ENCODE results near the gene PPEF1. TPM values are rescaled to one million over a fixed set of nuclear protein-coding genes. Genes with fewer than 3 reads are reported as not detected.
"Not testable (repeated sequence)": the region's sequence is repeated elsewhere in the genome, so short reads cannot be mapped to it uniquely, and the experiment has no call there.

The PPEF1 gene
- total and polyA plus RNA-seq, 12 donors, result 0.29 to 3.6 (median 0.48) TPM; not detected in 4

DNA sequence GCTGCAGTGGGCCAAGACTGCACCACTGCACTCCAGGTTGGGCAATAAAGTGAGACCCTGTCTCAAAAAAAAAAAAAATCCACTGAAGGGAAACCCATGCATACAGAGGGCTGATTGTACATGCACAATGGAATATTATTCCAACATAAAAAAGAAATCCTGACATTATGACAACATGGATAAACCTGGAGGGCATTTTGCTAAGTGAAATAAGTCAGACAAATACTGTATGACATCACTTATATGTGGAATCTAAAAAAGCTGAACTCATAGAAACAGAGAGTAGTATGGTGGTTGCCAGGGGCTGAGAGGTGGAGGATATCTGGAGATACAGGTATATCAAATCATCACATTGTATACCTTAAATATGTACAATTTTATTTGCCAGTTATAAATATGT, 102.2 kb downstream of the PPEF1 start:
- intact Hi-C loops (cut with DNase I), result no loop called here
- Histone ChIP-seq H3K4me3 (no peak overlapping the region), H3K4me1 (replicated peaks in 1 of 2) (no peaks in the 10 kb centered on the region), H3K9me3 (replicated peaks in 1 of 3) (no peaks in the 10 kb centered on the region), H3K27ac (no peak overlapping the region), H3K36me3 (replicated peaks in 1 of 2) (no peaks in the 10 kb centered on the region), H3K27me3 (no peaks in the 10 kb centered on the region)
- DNase-seq, result no peak
- TF ChIP-seq CTCF (IDR thresholded peaks at IDR 0.05) (no peak), POLR2A (IDR thresholded peaks at IDR 0.05) (no peak)

- DNase-seq, result no peak
- intact Hi-C loops (cut with DNase I), result no loop called here
- Histone ChIP-seq H3K9me3 (replicated peaks in 1 of 3) (no peaks in the 10 kb centered on the region), H3K36me3 (replicated peaks in 1 of 2) (no peaks in the 10 kb centered on the region), H3K27me3 (no peaks in the 10 kb centered on the region), H3K27ac (no peak overlapping the region), H3K4me1 (replicated peaks in 1 of 2) (no peaks in the 10 kb centered on the region), H3K4me3 (no peak overlapping the region)
- TF ChIP-seq POLR2A (IDR thresholded peaks at IDR 0.05), result no peak
- no peak for TF ChIP-seq CTCF (IDR thresholded peaks at IDR 0.05)
- WGBS, 4 donors, result 42 to 84% (median 66%) methylated on average over 2 of the region's 2 CpGs
These were observed 103.0 kb downstream of the PPEF1 start for GRCh38 chrX:18810416-18810815.

DNA sequence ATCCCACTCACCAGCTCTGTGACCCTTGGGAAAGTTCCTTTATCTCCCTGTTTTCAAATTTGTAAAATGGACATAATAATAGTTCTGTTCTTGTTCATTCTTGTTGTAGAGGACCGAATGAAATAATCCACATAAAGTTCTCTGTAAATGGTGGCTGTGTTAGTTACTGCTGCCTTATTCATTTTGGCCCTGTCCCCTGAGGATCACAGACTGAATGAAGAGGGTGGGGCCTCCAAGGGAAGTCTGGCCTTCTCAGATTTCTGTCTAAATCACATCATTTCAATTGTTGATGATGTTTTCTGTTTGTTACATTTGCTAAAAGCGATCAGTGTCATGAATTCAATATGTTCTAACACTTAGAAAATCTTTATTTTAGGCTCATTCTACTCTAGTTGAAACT, 117.9 kb downstream of the PPEF1 start:
- TF ChIP-seq POLR2A (IDR thresholded peaks at IDR 0.05), result no peak
- Histone ChIP-seq H3K4me1 (replicated peaks in 1 of 2) (no peaks in the 10 kb centered on the region), H3K27ac (no peak overlapping the region), H3K9me3 (replicated peaks in 1 of 3) (no peaks in the 10 kb centered on the region), H3K27me3 (no peaks in the 10 kb centered on the region), H3K36me3 (replicated peaks in 1 of 2) (no peaks in the 10 kb centered on the region), H3K4me3 (no peak overlapping the region)
- DNase-seq, result no peak
- 60 to 78% (median 70%) methylated on average over 2 of the region's 2 CpGs for WGBS, 4 donors
- intact Hi-C loops (cut with DNase I), result no loop called here

GRCh38 chrX:18828832-18829404, 121.5 kb downstream of the PPEF1 start:
- no peak overlapping the region for H3K4me3 ChIP-seq
- no peaks in the 10 kb centered on the region for H3K9me3 ChIP-seq (replicated peaks in 1 of 3)
- DNase-seq, result peak in 3 of 7 donors; percentile 4 to 26 (median 17)
- intact Hi-C loops (cut with DNase I), result no loop called here
- H3K36me3 ChIP-seq (replicated peaks in 1 of 2), result no peaks in the 10 kb centered on the region
- no peaks in the 10 kb centered on the region for H3K4me1 ChIP-seq (replicated peaks in 1 of 2)
- no peaks in the 10 kb centered on the region for H3K27me3 ChIP-seq
- 56 to 71% (median 69%) methylated on average over 1 of the region's 1 CpG for WGBS, 4 donors
- TF ChIP-seq CTCF (IDR thresholded peaks at IDR 0.05) (no peak), POLR2A (IDR thresholded peaks at IDR 0.05) (no peak)
- H3K27ac ChIP-seq, result no peak overlapping the region

- H3K27me3 ChIP-seq, result no peaks in the 10 kb centered on the region
- DNase-seq, result peak; percentile 74 to 91 (median 85)
- no peaks in the 10 kb centered on the region for H3K36me3 ChIP-seq (replicated peaks in 1 of 2)
- intact Hi-C loops (cut with DNase I), result no loop called here
- no peaks in the 10 kb centered on the region for H3K4me1 ChIP-seq (replicated peaks in 1 of 2)
- H3K4me3 ChIP-seq, result peak overlapping the region in 1 of 4 donors; percentile 43
- WGBS, 4 donors, result 30 to 46% (median 39%) methylated on average over 9 to 22 of the region's 22 CpGs
- peak overlapping the region; percentile 11 to 94 (median 75) for H3K27ac ChIP-seq
- no peaks in the 10 kb centered on the region for H3K9me3 ChIP-seq (replicated peaks in 1 of 3)
- TF ChIP-seq CTCF (IDR thresholded peaks at IDR 0.05) (no peak), POLR2A (IDR thresholded peaks at IDR 0.05) (peak in 1 of 2 donors; percentile 80)
These were observed 125.8 kb downstream of the PPEF1 start for GRCh38 chrX:18833071-18833731.

DNA sequence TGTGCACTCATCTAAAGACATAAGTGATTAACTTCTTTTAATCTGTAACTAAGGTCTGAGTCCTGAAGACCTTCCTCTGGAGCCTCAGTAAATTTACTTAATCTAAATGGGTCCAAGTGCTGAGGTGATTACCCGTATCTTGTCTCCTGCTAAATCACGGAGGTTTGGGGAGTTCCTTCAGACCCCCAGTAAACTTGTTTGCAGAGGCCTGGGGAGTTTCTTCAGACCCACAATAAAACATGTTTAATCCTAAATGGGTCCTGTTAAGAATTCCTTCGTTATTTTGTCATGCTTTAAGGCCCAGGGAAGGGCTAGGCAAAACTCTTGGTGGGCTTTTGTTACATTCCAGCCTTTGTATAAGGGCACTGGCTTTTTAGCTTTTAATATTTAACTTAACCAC, 140.5 kb downstream of the PPEF1 start:
- WGBS, 4 donors, result 80 to 94% (median 88%) methylated on average over 3 of the region's 3 CpGs
- H3K4me3 ChIP-seq; H3K27me3 ChIP-seq; DNase-seq; H3K4me1 ChIP-seq (replicated peaks in 1 of 2); intact Hi-C loops (cut with DNase I); H3K9me3 ChIP-seq (replicated peaks in 1 of 3); H3K27ac ChIP-seq; H3K36me3 ChIP-seq (replicated peaks in 1 of 2): not testable (repeated sequence)
